OCI-M2 (cell line): ENCODE results near the gene MICU2.

Experiments used
- DNase-seq: peaks from one replicate; lab custom pipeline; 2025; ENCODE audit not compliant: unreplicated experiment; lab: John Stamatoyannopoulos, UW

The MICU2 gene

GRCh38 chr13:21504379-21504778 is 99.6 kb downstream of the MICU2 start:
- DNase-seq: no peak

GRCh38 chr13:21501686-21502085 is 102.3 kb downstream of the MICU2 start:
- no peak for DNase-seq

DNA sequence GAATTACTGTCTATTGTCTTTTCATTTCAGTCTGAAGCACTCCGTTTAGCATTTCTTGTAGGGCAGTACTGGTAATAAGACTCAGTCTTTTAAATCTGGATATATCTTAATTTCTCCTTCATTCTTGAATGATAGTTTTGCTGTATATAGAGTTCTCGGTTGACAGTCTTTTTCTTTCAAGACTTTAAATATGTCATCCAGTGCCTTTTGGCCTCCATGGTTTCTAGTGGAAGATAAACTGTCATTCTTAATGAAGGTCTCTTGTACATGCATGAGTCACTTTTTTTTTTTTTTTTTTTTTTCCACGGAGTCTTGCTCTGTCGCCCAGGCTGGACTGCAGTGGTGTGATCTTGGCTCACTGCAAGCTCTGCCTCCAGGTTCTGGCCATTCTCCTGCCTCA is 117.6 kb downstream of the MICU2 start:
- DNase-seq: no peak

- no peak for DNase-seq
Measured at GRCh38 chr13:21483748-21484147, 120.2 kb downstream of the MICU2 start.

DNA sequence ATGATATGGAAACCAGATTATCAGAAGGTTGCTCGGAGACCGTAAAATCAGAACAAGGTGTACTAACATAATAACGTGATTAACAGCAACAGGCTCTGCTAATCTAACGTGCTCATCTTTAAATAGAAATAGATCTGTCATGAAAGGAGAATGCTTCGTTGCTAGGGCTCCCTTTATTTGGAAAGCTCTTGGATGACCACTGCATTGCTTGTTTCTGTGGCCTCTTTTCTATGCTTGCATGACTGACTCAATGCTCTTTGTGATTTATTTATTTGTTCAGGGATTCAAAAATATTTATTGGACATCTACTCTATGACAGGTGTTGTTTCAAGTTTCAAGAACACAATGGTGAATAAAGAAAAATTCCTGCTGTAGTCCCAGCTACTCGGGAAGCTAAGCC is 122.6 kb downstream of the MICU2 start:
- no peak for DNase-seq

- DNase-seq: peak; percentile 19
Measured at GRCh38 chr13:21478881-21479808, 124.8 kb downstream of the MICU2 start.

DNA sequence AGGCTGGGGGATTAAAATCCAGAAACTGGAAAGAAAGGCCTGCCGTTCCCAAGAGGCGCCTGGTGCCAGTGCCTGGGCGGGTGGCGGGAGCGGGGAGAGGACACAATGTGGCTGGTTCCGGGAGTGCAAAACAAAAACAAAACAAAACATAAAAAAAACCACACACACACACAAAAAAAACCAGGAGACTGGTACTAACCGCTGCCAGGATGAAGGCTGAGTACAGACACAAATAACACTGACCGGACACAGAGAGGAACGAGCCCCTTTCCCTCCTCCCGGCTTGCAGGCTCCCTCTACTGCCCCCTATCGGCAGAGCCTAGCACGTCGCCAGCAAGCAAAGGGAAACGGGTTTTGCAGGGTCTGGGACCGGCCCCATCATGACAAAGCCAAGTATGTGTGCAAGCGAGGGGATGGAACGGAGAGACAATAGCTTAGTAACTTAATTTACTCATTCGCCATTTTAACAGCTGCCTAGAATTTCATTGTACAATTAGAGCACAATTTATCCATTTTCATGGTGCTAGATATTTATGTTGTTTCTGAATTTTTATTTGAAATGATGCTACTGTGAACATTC is 127.0 kb downstream of the MICU2 start:
- peak; percentile 36 for DNase-seq

DNA sequence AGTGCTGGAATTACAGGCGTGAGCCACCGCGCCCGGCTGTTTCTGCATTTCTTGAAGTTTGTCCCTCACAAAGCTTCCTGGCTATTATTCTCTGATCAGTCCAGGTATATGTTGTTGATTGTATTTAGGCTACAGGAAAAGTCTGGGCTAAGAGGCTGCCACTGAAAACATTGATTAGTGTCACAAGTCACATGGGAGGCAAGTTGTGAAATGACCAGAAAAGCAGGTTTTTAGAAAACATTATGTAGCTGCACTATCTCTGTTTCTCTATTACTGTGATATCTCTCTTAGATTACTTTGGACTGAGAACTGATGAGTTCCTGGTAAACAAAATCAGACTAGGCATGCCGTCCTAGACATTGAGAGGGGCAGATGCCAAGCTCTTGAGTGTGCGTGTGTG is 128.9 kb downstream of the MICU2 start:
- DNase-seq: no peak

GRCh38 chr13:21470785-21471184 is 133.2 kb downstream of the MICU2 start:
- DNase-seq: no peak

DNA sequence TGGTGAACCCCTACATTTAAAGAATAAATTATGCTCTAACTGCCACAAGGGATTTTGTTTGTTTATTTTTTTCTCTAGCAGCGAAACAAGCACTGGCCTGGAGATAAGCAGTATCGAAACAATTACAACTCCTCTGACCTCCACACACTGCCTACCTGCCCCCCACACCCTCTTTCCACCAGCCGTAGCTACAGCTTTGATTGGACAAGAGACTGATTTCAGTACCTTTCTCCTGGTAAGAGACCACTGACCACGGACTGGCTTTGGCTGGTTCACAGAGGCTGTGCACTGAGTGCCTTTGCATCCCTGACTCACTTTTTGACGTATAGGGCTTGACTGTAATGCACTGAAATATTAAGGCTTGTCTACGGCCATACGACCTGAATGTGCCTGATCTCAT is 137.4 kb downstream of the MICU2 start:
- no peak for DNase-seq

GRCh38 chr13:21465710-21466160 is 138.2 kb downstream of the MICU2 start:
- DNase-seq: no peak

- no peak for DNase-seq
Measured at GRCh38 chr13:21463424-21463823, 140.5 kb downstream of the MICU2 start.

DNA sequence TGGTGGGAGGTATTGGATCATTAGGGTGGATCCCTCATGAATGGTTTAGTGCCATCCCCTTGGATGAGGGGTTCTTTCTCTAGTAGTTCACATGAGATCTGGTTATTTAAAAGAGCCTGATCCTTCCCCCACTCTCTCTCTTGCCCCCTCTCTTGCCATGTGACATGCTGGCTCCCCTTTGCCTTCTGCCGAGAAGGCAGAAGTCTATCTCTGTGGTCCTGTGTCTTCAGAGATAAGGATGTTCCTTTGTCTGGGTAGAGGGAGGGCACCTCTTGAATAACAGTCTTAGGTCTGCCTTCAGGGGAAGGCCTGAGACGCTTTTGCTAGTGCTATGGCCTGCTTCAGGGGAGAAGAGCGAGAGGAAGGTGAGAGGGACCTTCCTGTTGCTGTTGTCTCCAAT is 142.8 kb downstream of the MICU2 start:
- no peak for DNase-seq

GRCh38 chr13:21458813-21459701 is 144.9 kb downstream of the MICU2 start, which contains the start of gene ZDHHC20:
TSS of gene ZDHHC20 (minus strand) at chr13:21459303. CDS start at chr13:21459171, 132 bp downstream.
- no peak for DNase-seq

- no peak for DNase-seq
Measured at GRCh38 chr13:21458451-21458812, 145.5 kb downstream of the MICU2 start.

DNA sequence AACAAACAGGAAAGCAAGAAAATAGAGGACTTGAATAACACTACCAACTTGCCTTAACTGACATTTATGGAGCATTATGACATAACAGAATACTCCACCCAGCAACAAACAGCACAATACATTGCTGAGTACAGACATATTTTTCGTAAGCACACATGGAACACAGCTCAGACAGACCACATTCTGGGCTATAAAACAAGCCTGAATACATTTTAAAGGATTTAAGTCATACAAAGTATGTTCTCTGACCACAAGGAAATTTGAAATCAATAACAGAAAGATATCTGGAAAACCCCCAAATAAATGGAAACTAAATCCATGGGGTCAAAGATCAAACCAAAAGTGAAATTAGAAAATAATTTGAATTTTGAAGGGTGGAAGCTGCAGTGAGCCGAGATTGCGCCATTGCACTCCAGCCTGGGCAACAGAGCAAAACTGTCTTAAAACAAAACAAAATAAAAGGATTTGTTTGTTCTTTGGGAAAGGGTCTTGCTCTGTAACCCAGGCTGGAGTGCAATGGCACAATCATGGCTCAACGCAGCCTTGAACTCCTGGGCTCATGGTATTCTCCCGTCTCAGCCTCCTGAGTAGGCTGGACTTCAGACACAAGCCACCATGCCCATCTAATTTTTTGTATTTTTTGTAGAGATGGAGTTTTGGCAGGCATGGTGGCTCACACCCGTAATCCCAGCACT is 150.4 kb downstream of the MICU2 start:
- no peak for DNase-seq

DNA sequence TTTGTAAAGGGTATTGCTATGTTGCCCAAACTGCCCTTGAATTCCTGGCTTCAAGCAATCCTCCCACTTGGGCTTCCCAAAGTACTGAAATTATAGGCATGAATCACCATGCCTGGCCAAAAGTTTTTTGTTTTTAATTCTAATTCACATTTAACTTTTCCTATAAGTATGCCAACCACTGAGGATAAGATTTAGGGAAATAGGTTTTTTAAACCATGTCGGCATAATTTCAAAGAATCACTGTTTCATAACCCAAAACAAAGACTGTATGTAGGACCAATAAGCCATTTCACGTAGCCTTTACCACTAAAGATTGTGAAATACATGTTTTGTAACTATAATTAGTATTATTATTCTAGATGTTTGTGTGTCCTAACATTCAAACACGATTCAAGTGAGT is 153.0 kb downstream of the MICU2 start:
- DNase-seq: no peak

DNA sequence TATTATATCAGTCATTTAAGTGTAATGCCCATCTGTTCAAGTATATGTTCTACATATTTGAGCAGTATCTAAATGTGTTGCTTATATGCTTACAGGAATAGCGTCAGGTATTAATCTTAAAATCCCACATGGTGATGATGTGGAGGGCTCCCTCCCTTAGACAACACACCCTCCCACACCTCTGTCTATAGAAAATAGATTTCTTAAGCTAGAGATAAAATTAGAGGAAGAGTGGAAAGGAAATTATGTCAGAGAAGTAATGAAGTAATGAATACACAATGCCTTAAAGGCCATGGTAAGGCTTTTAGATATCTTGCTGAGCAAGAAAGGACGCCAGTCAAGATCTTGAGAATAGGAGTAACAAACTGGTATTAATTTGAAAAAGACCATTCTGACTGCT is 157.3 kb downstream of the MICU2 start:
- no peak for DNase-seq

- no peak for DNase-seq
Measured at GRCh38 chr13:21445759-21446158, 158.2 kb downstream of the MICU2 start.

DNA sequence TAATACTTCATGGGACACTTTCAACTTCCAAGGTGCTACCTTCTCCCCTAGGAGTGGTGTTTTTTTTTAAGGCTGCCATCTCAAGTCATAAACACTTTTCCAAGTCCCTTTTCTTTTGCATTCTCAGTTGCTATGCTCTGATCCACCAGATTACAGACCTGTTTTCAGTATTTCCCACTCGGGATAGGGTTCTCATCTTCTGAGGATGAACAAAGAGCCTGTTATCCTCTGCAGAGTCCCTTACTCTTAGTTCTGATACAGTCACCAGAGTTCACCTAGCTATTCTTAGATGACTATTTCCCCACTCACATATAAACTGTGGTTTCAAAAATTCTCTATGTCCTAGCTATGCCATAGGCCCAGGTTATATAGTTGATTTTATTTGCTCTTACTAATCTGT is 160.8 kb downstream of the MICU2 start:
- no peak for DNase-seq
